OCI-LY7 (cell line): ENCODE data around the gene POPDC2. TPM values are rescaled to one million over a fixed set of nuclear protein-coding genes. Genes with fewer than 3 reads are reported as not detected.

Experiments used
- BruUV-seq: library from RNA; stranded (reverse); fragments of 400-500 nt; replicated peaks from 2 replicates; lab custom pipeline; 2021; lab: Mats Ljungman, UMichigan
- CTCF ChIA-PET: fragments of 300-600 bp; sonication (Branson Sonifier 250); formaldehyde crosslinking; loops from one replicate; lab custom pipeline; 2022; ENCODE audit warnings: antibody characterized with exemption; ENCODE audit not compliant: unreplicated experiment; lab: Charles Lee
- POLR2A ChIA-PET: fragments of 300-600 bp; sonication (Branson Sonifier 250); formaldehyde crosslinking; loops from one replicate; lab custom pipeline; 2022; ENCODE audit warnings: antibody characterized with exemption; lab: Charles Lee
- DNase-seq: peaks from one replicate; pipeline ENCODE4 v3.0.0-alpha.2; 2015; ENCODE audit warnings: low spot score
- H2AFZ ChIP-seq: fragments of 200-600 bp; sonication (generic), shearing (Covaris generic); 2 replicates; pipeline ENCODE4 v1.6.1; 2014; ENCODE audit warnings: mild to moderate bottlenecking, antibody characterized with exemption, low read length, moderate library complexity
- H3K27ac ChIP-seq: fragments of 200-600 bp; sonication (generic); 2 replicates; pipeline ENCODE4 v1.5.1; 2014; ENCODE audit warnings: mixed run types, low read depth, mild to moderate bottlenecking, moderate library complexity, low read length, inconsistent platforms; ENCODE audit not compliant: poor library complexity, severe bottlenecking
- H3K36me3 ChIP-seq: fragments of 200-600 bp; sonication (generic); 2 replicates; pipeline ENCODE4 v1.6.1; 2014; ENCODE audit warnings: mild to moderate bottlenecking, antibody characterized with exemption, low read length, moderate library complexity, mixed read lengths; ENCODE audit not compliant: insufficient read depth
- H3K4me1 ChIP-seq: fragments of 200-600 bp; sonication (generic); 2 replicates; pipeline ENCODE4 v1.5.1; 2014; ENCODE audit warnings: mild to moderate bottlenecking, low read length; ENCODE audit not compliant: insufficient read depth, poor library complexity, severe bottlenecking
- H3K4me2 ChIP-seq: fragments of 200-600 bp; sonication (generic); 2 replicates; pipeline ENCODE4 v1.6.1; 2014; ENCODE audit warnings: mild to moderate bottlenecking, low read length
- H3K4me3 ChIP-seq: fragments of 200-600 bp; sonication (generic); 2 replicates; pipeline ENCODE4 v1.5.1; 2014; ENCODE audit warnings: mild to moderate bottlenecking, low read depth, low read length; ENCODE audit not compliant: poor library complexity, severe bottlenecking
- H3K79me2 ChIP-seq: fragments of 200-600 bp; sonication (generic); 2 replicates; pipeline ENCODE4 v1.6.1; 2016; ENCODE audit warnings: low read depth, mild to moderate bottlenecking, low read length, moderate library complexity, mixed read lengths; ENCODE audit not compliant: insufficient read depth
- H3K9me2 ChIP-seq: fragments of 200-600 bp; sonication (generic); 2 replicates; pipeline ENCODE4 v1.6.1; 2016; ENCODE audit warnings: mild to moderate bottlenecking, low read length, mixed read lengths; ENCODE audit not compliant: insufficient read depth
- H3K9me3 ChIP-seq: fragments of 200-600 bp; sonication (generic); 2 replicates; pipeline ENCODE4 v1.6.1; 2014; ENCODE audit warnings: mild to moderate bottlenecking, mixed run types, low read length, mixed read lengths
- H4K20me1 ChIP-seq: fragments of 200-600 bp; sonication (generic); 2 replicates; pipeline ENCODE4 v1.6.1; 2014; ENCODE audit warnings: mild to moderate bottlenecking, antibody characterized with exemption, low read length, moderate library complexity, mixed read lengths; ENCODE audit not compliant: insufficient read depth
- CTCF ChIP-seq: fragments of 200-600 bp; sonication (generic); conservative IDR thresholded peaks from 2 replicates; pipeline ENCODE4 v1.5.1; 2014; ENCODE audit warnings: mild to moderate bottlenecking, antibody characterized with exemption, low read length, moderate library complexity, mixed read lengths
- EZH2phosphoT487 ChIP-seq: fragments of 200-600 bp; sonication (generic); IDR thresholded peaks from 2 replicates; pipeline ENCODE4 v1.6.1; 2018; ENCODE audit warnings: low read depth, borderline replicate concordance, mild to moderate bottlenecking, mixed run types, antibody characterized with exemption, low read length, moderate library complexity, mixed read lengths
- intact Hi-C: fragments of 100-400 bp; cut with micrococcal nuclease; formaldehyde crosslinking; loops from one replicate; pipeline ENCODE4 v1.10.0; 2022; ENCODE audit not compliant: unreplicated experiment
- total RNA-seq, 2 experiments: library from RNA; depleted of rRNA in 1 of 2; stranded (reverse); fragments of >200 nt in 1 of 2; shearing (Covaris generic) in 1 of 2; gene quantifications; 2 replicates each; pipeline ENCODE4 v1.2.3, GENCODE V29; 2014 to 2022

POPDC2 gene
- total RNA-seq, 2 experiments from 2014 or later = 0.16 to 1.3 TPM

GRCh38 chr3:119639494-119640350 is 20.7 kb downstream of the POPDC2 start:
- CTCF ChIA-PET = no interaction called here
- Histone ChIP-seq H3K4me1 (no peaks in the 10 kb centered on the region), H4K20me1 (no peaks in the 10 kb centered on the region), H3K9me2 (no peaks in the 10 kb centered on the region), H3K4me3 (no peak overlapping the region), H3K4me2 (no peak overlapping the region), H2AFZ (no peak overlapping the region), H3K9me3 (no peaks in the 10 kb centered on the region), H3K36me3 (no peaks in the 10 kb centered on the region), H3K79me2 (no peaks in the 10 kb centered on the region), H3K27ac (no peak overlapping the region)
- no peak for DNase-seq
- BruUV-seq = no TSS peak
- intact Hi-C loops = no loop called here
- POLR2A ChIA-PET = no interaction called here
- TF ChIP-seq CTCF (no peak), EZH2phosphoT487 (no peak)

- no peak overlapping the region for H2AFZ ChIP-seq
- H3K4me2 ChIP-seq = no peak overlapping the region
- H3K36me3 ChIP-seq = no peaks in the 10 kb centered on the region
- intact Hi-C loops = no loop called here
- no peaks in the 10 kb centered on the region for H3K79me2 ChIP-seq
- H3K9me3 ChIP-seq = no peaks in the 10 kb centered on the region
- CTCF ChIA-PET = no interaction called here
- POLR2A ChIA-PET = interaction anchor here (0.7 kb wide), 1 partner anchor 1706 kb away, joined by 7 read pairs; no protein-coding TSS in a partner anchor
- no peak overlapping the region for H3K4me3 ChIP-seq
- H3K27ac ChIP-seq = no peak overlapping the region
- no peaks in the 10 kb centered on the region for H3K9me2 ChIP-seq
- H4K20me1 ChIP-seq = no peaks in the 10 kb centered on the region
- no peak for DNase-seq
- TF ChIP-seq EZH2phosphoT487 = no peak
- no peak for TF ChIP-seq CTCF
- no TSS peak for BruUV-seq
- H3K4me1 ChIP-seq = no peaks in the 10 kb centered on the region
Observed at GRCh38 chr3:119637679-119638477, 22.5 kb downstream of the POPDC2 start.
